ENCODE results near the gene TEX264. TPM values are rescaled to one million over a fixed set of nuclear protein-coding genes. Genes with fewer than 3 reads are reported as not detected.

The TEX264 gene, protein sequence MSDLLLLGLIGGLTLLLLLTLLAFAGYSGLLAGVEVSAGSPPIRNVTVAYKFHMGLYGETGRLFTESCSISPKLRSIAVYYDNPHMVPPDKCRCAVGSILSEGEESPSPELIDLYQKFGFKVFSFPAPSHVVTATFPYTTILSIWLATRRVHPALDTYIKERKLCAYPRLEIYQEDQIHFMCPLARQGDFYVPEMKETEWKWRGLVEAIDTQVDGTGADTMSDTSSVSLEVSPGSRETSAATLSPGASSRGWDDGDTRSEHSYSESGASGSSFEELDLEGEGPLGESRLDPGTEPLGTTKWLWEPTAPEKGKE
- 44.7 and 57.6 TPM in 2 replicates for total RNA-seq

DNA sequence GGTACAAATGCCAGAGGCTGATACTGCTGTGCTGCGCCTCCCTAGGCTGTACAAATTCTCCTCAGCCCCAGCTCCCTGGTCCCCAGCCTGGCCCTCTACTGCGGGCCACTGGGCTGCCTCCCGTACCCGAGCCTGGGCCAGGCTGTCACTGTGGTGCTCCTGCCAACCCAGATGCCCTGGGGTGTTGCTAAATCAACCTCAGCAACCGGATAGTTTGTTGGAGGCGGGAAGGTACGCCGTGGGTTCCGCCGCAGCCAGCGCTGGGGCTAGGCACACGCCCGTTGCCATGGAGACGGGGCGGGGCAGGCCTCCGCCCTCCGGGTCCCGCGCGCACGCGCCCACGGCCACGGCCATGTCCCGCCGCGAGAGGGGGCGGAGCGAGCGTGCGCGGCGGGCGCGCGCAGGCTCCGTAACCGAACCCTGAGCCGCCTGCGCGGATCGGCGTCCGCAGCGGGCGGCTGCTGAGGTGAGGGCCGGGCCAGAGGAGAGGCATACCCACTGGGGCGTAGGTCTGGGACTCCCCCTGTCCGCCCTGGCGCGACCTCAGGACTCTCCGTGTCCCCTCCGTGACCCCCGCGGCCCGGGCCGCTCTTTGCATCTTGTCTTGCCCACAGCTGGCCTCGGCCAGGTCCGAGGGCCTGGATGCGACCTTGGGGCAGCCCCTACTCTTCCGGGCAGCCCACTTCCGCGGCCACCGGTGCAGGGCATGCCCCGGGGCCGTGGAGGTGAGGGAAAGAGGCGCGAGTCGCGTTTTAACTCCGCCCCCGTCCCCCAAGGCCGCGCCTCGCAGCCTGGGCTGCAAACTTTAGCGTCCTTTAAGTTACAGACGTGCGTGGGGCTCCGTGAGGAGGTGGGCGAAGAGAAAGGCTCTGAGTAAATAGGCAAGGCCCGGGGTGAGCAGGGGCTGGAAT is at the start of gene TEX264:
Gene TEX264, plus strand, starts transcription at position 430 of the 911 bp plus-strand sequence. CDS start 3,053 bp downstream, outside the sequence.

DNA sequence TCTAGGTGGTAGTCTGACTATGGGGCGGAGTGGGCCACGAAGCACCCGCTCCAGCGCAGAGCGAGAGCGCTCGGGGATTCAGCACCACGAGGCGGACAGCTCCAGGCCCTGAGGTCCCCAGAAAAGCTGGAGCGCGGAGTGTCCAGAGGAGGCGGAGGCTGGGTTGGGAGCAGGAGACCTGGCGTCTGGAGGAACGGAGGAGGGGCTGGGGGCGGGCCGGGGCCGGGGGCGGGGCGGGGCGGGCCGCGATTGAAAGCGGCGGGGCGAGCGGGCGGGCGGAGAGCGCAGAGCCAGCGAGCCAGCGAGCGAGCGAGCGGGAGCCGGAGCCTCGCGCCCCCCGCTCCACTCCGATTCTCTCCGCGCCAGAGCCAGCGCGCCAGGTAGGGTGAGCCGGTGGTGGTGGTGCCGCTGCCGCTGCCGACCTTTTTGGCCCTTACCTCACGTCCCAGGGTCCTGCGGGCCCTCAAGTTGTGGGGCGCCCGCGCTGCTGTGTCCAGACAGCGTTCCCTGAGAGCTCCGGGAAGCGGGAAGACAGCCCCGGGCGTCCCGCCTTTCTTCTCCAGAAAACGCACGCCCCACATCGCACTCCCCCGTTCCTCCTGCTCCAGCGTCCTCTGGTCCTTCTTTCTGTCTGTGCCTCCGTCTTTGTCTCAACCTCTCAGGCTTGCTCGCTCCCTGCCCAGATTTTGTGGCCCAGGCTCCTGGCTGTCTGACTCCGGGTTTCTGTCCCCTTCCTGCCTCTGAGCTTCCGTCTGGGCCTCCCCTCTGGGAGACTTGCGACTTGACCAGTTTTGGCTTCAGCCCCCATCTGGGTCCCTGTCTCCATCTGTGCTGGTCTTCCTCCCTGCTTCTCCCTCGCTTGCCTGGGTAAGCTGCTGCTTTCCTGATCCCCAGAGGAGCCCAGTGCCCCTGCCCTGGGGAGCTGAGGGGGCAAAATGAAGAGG is 36.0 kb downstream of the TEX264 start, which contains the start of gene GRM2:
Gene GRM2, plus strand, starts transcription at position 281 of the 944 bp plus-strand sequence. CDS start 1,916 bp downstream, outside the sequence.

Other genes with a start within 250 kb of the TEX264 start
- gene DCAF1, start 171.2 kb upstream of the TEX264 start, total RNA-seq = 11.6 and 13.0 TPM in 2 replicates
- gene RAD54L2, start 132.5 kb upstream of the TEX264 start, total RNA-seq = 7.8 and 11.0 TPM in 2 replicates
- gene GRM2, start 35.8 kb downstream of the TEX264 start, total RNA-seq = not detected in 2 replicates
- gene IQCF6, start 108.0 kb downstream of the TEX264 start, total RNA-seq = not detected in 2 replicates
- gene IQCF2, start 190.4 kb downstream of the TEX264 start, total RNA-seq = not detected in 2 replicates
- gene IQCF5, start 204.3 kb downstream of the TEX264 start, total RNA-seq = not detected in 2 replicates
- not detected in 2 replicates for gene IQCF1, start 232.1 kb downstream of the TEX264 start, total RNA-seq